ENCODE results near the gene IRX2. TPM values are rescaled to one million over a fixed set of nuclear protein-coding genes. Genes with fewer than 3 reads are reported as not detected.

Gene IRX2
- total RNA-seq, 4 donors from 2014 or later, result 2.2 to 4.3 (median 3.2) TPM

- TF ChIP-seq, protein P1, sequence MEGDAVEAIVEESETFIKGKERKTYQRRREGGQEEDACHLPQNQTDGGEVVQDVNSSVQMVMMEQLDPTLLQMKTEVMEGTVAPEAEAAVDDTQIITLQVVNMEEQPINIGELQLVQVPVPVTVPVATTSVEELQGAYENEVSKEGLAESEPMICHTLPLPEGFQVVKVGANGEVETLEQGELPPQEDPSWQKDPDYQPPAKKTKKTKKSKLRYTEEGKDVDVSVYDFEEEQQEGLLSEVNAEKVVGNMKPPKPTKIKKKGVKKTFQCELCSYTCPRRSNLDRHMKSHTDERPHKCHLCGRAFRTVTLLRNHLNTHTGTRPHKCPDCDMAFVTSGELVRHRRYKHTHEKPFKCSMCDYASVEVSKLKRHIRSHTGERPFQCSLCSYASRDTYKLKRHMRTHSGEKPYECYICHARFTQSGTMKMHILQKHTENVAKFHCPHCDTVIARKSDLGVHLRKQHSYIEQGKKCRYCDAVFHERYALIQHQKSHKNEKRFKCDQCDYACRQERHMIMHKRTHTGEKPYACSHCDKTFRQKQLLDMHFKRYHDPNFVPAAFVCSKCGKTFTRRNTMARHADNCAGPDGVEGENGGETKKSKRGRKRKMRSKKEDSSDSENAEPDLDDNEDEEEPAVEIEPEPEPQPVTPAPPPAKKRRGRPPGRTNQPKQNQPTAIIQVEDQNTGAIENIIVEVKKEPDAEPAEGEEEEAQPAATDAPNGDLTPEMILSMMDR (IDR thresholded peaks at IDR 0.05; ENCODE audit: low read depth), result no peak
These were observed 12.0 kb downstream of the IRX2 start for GRCh38 chr5:2739360-2740050.

DNA sequence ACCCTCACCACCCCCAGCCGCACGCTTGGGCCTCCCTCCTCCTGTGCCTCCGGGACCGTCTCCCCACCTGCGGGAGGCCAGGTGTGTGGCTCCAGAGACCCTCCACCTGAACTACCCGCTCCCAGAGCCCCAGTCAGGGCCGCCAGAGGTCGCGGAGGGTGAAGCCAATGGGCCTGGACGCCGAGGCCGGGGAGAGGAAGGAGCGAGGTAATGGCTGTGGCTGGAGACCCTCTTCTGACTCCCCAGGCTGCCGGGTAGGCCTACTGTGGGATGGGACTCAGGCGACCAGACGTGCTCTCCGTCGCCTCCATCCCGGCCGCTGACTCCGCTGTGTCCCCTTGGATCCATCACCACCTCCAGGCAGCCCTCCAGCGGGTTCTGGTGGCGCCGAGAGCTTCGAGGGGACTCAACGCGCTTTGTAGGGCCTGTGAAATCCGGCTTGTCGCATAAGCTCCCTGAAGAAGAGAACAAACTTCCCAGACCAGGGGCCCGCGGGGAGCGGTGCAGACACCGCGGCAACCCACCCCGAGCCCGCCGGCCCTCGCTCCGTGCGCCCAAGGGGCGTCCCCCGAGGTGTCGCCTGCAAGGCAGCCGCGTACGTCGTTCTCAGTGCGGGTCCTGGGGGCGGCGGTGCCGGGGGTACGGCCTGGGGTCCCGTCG lies 12.6 kb downstream of the IRX2 start:
- TF ChIP-seq, protein P1 (IDR thresholded peaks at IDR 0.05; ENCODE audit: low read depth), result no peak

DNA sequence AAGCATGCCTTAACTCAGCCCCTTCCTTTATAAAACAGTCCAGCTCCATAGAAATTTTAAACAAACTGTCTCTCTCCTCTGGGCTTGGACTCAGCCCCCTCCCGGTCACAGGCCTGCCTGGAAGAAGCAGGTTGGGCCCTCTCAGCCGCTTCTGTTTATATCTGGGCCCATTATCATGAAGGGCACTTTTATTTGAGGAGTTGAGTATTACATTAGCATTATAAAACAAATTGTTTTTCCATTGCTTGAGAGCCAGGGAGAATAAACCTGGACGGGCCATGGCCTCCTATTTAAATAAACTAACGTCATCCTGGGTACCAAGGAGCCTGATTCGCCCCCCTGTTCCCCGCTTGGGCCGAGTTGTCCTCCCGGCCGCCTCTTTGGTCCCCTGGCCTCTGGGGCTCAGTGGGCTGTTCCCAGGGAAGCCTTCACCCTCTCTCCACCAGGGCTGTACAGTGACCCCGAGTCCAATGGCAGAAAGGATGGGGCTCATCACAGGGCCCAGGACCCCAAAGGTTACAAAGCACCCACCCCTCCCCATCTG lies 13.2 kb downstream of the IRX2 start:
- TF ChIP-seq, protein P1 (IDR thresholded peaks at IDR 0.05; ENCODE audit: low read depth), result no peak

DNA sequence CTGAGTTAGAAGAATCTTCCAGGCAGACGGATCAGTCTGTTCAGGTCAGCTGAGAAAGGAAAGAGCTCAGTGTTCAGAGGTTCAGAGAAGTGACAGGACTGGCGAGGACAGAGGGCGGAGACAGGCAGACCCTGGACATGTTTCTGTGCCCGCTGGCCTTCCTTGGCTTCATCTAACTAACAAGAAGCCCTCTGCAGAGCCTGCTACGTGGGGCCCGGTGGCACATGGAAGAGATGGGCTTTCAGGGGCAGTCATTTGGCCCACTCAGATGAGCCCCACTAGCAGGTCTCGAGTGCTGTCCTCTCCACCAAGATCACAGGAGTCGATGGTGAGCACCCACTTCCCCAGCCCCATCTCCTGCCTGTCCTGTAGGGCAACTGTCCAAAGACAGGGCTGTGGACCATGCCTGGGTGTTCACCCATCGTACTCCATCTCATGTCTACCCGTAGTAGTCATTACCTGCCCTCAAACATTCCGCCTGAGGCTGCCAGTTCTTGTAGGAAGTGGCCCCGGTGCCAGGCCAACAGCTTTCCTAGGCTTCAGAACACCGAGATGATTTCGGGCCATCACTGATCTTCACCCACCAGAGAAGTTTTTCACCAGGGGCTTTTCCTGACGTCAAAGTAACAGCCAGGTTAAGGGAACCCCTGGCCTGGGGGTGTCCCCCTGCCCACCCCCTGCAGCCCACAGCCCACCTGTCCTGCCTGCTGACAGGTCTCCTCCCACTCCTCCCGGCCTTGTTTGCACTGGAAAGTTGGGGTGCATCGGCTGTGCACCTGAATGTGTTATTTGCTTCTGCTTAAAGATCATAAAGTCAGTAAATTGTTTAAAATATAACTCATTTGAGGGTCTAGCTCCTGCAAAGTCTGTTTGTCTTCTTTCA lies 14.0 kb downstream of the IRX2 start:
- TF ChIP-seq, protein P1 (IDR thresholded peaks at IDR 0.05; ENCODE audit: low read depth), result no peak

GRCh38 chr5:2736872-2737271 lies 14.6 kb downstream of the IRX2 start:
- TF ChIP-seq, protein P1 (IDR thresholded peaks at IDR 0.05; ENCODE audit: low read depth), result no peak

DNA sequence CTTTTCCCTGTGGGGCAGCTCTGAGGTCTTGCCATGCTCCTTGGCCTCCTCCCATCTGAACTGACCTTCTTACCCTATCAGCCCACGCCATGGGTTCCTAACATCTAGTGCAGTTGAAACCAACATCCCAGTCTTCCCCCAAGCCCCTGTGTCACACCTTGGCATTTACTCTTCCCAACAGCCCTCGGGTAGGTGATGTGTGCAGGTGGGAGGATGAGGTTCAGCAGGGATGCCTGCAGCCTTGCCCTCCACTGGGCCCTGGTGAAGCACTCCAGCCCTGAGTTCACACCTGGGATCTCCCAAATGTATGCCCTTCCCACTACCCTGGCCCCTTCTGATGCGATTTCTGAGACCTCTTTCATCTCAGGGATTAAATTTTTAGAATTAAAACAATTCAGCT lies 15.5 kb downstream of the IRX2 start:
- TF ChIP-seq, protein P1 (IDR thresholded peaks at IDR 0.05; ENCODE audit: low read depth), result no peak

Data from subcutaneous adipose tissue (tissue), 4 donors.